HepG2 (cell line): ENCODE measurements around the gene BOLA3. TPM values are rescaled to one million over a fixed set of nuclear protein-coding genes. Genes with fewer than 3 reads are reported as not detected.
A peak's percentile ranks its signal among the peaks of the same experiment; 100 is the strongest.

ENCODE experiments used
- CCDC6 ChIP-seq: sonication (generic); formaldehyde crosslinking; IDR thresholded peaks from 2 replicates; pipeline ENCODE4 v1.8.1; 2022; ENCODE audit warnings: mild to moderate bottlenecking, missing genetic modification reagents, moderate library complexity
- HCFC1 ChIP-seq: fragments of 150-350 bp; IDR thresholded peaks from 2 replicates; pipeline ENCODE4 v1.6.1; 2014; ENCODE audit warnings: low read depth, low read length
- HNRNPH1 ChIP-seq: fragments of 200-400 bp; formaldehyde crosslinking; optimal IDR thresholded peaks from 2 replicates; pipeline ENCODE3; 2017; ENCODE audit warnings: mild to moderate bottlenecking, low read depth, low read length
- KLF15 ChIP-seq: sonication (generic); formaldehyde crosslinking; IDR thresholded peaks from 2 replicates; pipeline ENCODE4 v1.8.1; 2023; ENCODE audit warnings: borderline replicate concordance, mild to moderate bottlenecking, inconsistent platforms, missing genetic modification reagents, mixed read lengths
- NFE2L2 ChIP-seq: fragments of 150-350 bp; IDR thresholded peaks from 2 replicates; pipeline ENCODE4 v1.6.1; 2014; ENCODE audit warnings: low read length
- NRL ChIP-seq: sonication (generic); formaldehyde crosslinking; IDR thresholded peaks from 2 replicates; pipeline ENCODE4 v1.5.0; 2020; ENCODE audit warnings: missing genetic modification reagents, mild to moderate bottlenecking, moderate library complexity, borderline replicate concordance
- RARA ChIP-seq: IDR thresholded peaks from 2 replicates; pipeline ENCODE4 v1.6.1; 2016; ENCODE audit warnings: missing genetic modification reagents, missing compliant biosample characterization
- REPIN1 ChIP-seq: sonication (generic); formaldehyde crosslinking; IDR thresholded peaks from 2 replicates; pipeline ENCODE4 v1.8.0; 2022; ENCODE audit warnings: missing genetic modification reagents, low read depth, mild to moderate bottlenecking, borderline replicate concordance
- RFX3 ChIP-seq: IDR thresholded peaks from 2 replicates; pipeline ENCODE4 v1.6.1; 2016; ENCODE audit warnings: missing biosample characterization, missing genetic modification reagents
- RFXANK ChIP-seq: IDR thresholded peaks from 2 replicates; pipeline ENCODE4 v1.6.1; 2016
- SPEN ChIP-seq: sonication (generic); formaldehyde crosslinking; IDR thresholded peaks from 2 replicates; pipeline ENCODE4 v1.5.1; 2020; ENCODE audit warnings: low read depth, mild to moderate bottlenecking, missing genetic modification reagents
- SRSF1 ChIP-seq: fragments of 200-400 bp; formaldehyde crosslinking; optimal IDR thresholded peaks from 2 replicates; pipeline ENCODE3; 2017; ENCODE audit warnings: mild to moderate bottlenecking, low read depth, low read length, moderate library complexity
- STAT5B ChIP-seq: sonication (generic); formaldehyde crosslinking; IDR thresholded peaks from 2 replicates; pipeline ENCODE4 v1.4.0; 2020; ENCODE audit warnings: missing genetic modification reagents
- TCF7 ChIP-seq: sonication (generic); IDR thresholded peaks from 2 replicates; pipeline ENCODE4 v1.6.1; 2016; ENCODE audit warnings: antibody characterized with exemption, low read depth
- YY1 ChIP-seq: IDR thresholded peaks from 2 replicates; pipeline ENCODE4 v1.6.1; 2011; ENCODE audit warnings: low read length, low read depth, moderate library complexity, mild to moderate bottlenecking; ENCODE audit not compliant: insufficient read depth, insufficient replicate concordance
- ZFP82 ChIP-seq: sonication (generic); formaldehyde crosslinking; IDR thresholded peaks from 2 replicates; pipeline ENCODE4 v1.5.1; 2020; ENCODE audit warnings: mild to moderate bottlenecking, missing genetic modification reagents, borderline replicate concordance
- ZMAT3 ChIP-seq: sonication (generic); formaldehyde crosslinking; conservative IDR thresholded peaks from 2 replicates; pipeline ENCODE4 v1.7.0; 2021; ENCODE audit warnings: missing genetic modification reagents
- ZZZ3 ChIP-seq: sonication (generic); formaldehyde crosslinking; IDR thresholded peaks from 2 replicates; pipeline ENCODE4 v1.4.0; 2020; ENCODE audit warnings: missing genetic modification reagents, mild to moderate bottlenecking, borderline replicate concordance
- polyA plus RNA-seq, 8 experiments: library from polyadenylated mRNA; depleted of rRNA in 3 of 8; stranded (reverse) in 7 of 8; unstranded in 1 of 8; fragments of >200 nt; fragmentation: Illumina TruSeq in 4 of 8; extraction: Trizol in 4 of 8; gene quantifications; 2 replicates each; pipeline versions ENCODE4 v1.2.1 to v1.2.3, GENCODE V29; 2011 to 2016; ENCODE audit warnings: low read depth in 4 of 8, missing spikeins in 1 of 8, mixed read lengths in 1 of 8; ENCODE audit not compliant: insufficient read depth in 1 of 8
- total RNA-seq, 5 experiments: library from RNA; depleted of rRNA; stranded (reverse); fragments of >200 nt; fragmentation: Illumina TruSeq; extraction: Trizol; gene quantifications; 2 replicates each; pipeline ENCODE4 v1.2.3, GENCODE V29; 2016; ENCODE audit warnings: low read depth in 1 of 5
- TF ChIP-seq, protein P1 (sequence below): sonication (generic); formaldehyde crosslinking; IDR thresholded peaks from 2 replicates; pipeline ENCODE4 v1.5.0; 2020; ENCODE audit warnings: missing genetic modification reagents, mild to moderate bottlenecking, borderline replicate concordance
- TF ChIP-seq, protein P2 (sequence below): sonication (generic); formaldehyde crosslinking; IDR thresholded peaks from 2 replicates; pipeline ENCODE4 v1.8.0; 2022; ENCODE audit warnings: missing genetic modification reagents, mild to moderate bottlenecking, inconsistent platforms, borderline replicate concordance
- TF ChIP-seq, protein P3 (sequence below): sonication (generic); formaldehyde crosslinking; IDR thresholded peaks from 2 replicates; pipeline ENCODE4 v1.4.0; 2020; ENCODE audit warnings: missing genetic modification reagents, borderline replicate concordance
- TF ChIP-seq, protein P4 (sequence below): sonication (generic); formaldehyde crosslinking; IDR thresholded peaks from 2 replicates; pipeline ENCODE4 v1.4.0; 2020; ENCODE audit warnings: mild to moderate bottlenecking, missing genetic modification reagents

The BOLA3 gene
- total and polyA plus RNA-seq, 2 of the 13 experiments (the other 11 are each of a cell fraction or from before 2014, with no cell fraction given): 89.7 to 170 TPM

DNA sequence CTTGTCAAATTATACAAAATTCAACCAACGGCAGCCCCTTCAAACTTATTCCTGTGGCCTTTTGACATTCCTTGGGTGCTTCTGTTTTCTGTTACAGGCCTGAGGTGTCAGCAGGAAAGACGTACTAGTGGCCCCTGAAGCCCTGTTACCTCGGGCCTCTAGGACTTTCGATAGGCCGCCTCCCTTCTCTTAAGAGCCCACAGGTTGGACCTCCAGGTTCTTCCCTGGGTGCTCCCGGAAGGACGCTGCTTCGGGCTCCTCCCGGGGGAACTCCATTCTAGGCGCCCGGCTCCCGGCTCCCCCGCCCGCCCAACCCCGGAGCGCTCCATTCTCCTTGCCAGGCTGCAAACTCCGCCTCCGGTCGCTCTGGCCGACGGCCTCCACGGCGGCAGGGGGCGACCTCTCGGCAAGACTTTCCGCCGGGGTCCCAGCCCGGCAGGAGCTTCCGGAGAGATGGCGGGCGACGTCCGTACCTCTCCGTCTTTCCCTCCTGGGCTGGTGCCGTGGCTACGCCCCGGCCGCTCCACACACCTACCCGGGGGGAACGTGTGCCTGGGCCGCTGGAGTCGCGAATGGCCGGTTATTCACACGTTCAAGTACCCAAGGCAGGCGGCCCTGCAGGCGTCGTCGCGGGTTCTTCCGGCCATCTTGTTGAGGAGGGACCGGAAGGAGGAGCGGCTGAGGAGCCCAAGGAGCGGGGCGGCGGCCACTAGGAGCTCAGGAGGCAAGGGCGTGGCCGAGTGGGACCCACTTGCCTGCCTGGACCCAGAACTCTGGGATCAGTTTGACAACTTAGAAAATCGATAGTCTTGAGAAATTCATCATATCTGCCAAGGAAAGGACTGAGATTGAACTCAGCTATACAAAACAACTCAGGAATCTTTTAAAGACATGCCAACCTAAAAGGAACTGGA lies 27.5 kb downstream of the BOLA3 start (continued):
- peak; percentile 96 for TF ChIP-seq YY1
- TF ChIP-seq, protein P1, sequence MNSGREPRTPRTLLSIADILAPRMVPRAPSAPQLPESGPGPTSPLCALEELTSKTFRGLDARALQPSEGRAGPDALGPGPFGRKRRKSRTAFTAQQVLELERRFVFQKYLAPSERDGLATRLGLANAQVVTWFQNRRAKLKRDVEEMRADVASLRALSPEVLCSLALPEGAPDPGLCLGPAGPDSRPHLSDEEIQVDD (CRISPR knock-in tag): peak; percentile 94; the same call in 1 of the 2 replicates
- no peak for TF ChIP-seq HNRNPH1
- peak; percentile 93 for TF ChIP-seq ZMAT3 (CRISPR knock-in tag)
- peak; percentile 76; the same call in 1 of the 2 replicates for TF ChIP-seq ZZZ3 (CRISPR knock-in tag)
- TF ChIP-seq SPEN (CRISPR knock-in tag): peak; percentile 89
- no peak; the same call in 1 of the 2 replicates for TF ChIP-seq RFX3 (CRISPR knock-in tag)
- TF ChIP-seq NRL: peak; percentile 99
- TF ChIP-seq, protein P2, sequence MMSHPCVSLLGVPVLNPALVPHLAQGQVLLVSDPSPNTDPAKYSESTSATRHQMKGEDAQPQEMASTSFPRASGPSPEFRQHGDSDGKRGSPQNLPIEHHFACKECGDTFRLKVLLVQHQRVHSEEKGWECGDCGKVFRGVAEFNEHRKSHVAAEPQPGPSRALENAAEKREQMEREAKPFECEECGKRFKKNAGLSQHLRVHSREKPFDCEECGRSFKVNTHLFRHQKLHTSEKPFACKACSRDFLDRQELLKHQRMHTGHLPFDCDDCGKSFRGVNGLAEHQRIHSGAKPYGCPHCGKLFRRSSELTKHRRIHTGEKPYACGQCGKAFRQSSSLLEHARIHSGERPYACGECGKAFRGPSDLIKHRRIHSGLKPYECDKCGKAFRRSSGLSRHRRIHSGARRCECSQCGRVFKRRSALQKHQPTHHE (CRISPR knock-in tag): 0 out of 2 replicates have a peak, but pooled peaks have one; percentile 63
- TF ChIP-seq, protein P3, sequence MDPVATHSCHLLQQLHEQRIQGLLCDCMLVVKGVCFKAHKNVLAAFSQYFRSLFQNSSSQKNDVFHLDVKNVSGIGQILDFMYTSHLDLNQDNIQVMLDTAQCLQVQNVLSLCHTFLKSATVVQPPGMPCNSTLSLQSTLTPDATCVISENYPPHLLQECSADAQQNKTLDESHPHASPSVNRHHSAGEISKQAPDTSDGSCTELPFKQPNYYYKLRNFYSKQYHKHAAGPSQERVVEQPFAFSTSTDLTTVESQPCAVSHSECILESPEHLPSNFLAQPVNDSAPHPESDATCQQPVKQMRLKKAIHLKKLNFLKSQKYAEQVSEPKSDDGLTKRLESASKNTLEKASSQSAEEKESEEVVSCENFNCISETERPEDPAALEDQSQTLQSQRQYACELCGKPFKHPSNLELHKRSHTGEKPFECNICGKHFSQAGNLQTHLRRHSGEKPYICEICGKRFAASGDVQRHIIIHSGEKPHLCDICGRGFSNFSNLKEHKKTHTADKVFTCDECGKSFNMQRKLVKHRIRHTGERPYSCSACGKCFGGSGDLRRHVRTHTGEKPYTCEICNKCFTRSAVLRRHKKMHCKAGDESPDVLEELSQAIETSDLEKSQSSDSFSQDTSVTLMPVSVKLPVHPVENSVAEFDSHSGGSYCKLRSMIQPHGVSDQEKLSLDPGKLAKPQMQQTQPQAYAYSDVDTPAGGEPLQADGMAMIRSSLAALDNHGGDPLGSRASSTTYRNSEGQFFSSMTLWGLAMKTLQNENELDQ: no peak; the same call in 1 of the 2 replicates
- 0 out of 2 replicates have a peak, but pooled peaks have one; percentile 45 for TF ChIP-seq CCDC6 (CRISPR knock-in tag)
- TF ChIP-seq KLF15: 0 out of 2 replicates have a peak, but pooled peaks have one; percentile 80
- TF ChIP-seq SRSF1: peak; percentile 98
- TF ChIP-seq REPIN1 (CRISPR knock-in tag): peak; percentile 93
- no peak for TF ChIP-seq RFXANK
- peak; percentile 99; the same call in 1 of the 2 replicates for TF ChIP-seq ZFP82 (CRISPR knock-in tag)
- no peak for TF ChIP-seq NFE2L2
- peak; percentile 53 for TF ChIP-seq RARA (CRISPR knock-in tag)
- no peak for TF ChIP-seq TCF7
- peak; percentile 53; the same call in 1 of the 2 replicates for TF ChIP-seq HCFC1
- peak; percentile 87 for TF ChIP-seq STAT5B (CRISPR knock-in tag)
- TF ChIP-seq, protein P4, sequence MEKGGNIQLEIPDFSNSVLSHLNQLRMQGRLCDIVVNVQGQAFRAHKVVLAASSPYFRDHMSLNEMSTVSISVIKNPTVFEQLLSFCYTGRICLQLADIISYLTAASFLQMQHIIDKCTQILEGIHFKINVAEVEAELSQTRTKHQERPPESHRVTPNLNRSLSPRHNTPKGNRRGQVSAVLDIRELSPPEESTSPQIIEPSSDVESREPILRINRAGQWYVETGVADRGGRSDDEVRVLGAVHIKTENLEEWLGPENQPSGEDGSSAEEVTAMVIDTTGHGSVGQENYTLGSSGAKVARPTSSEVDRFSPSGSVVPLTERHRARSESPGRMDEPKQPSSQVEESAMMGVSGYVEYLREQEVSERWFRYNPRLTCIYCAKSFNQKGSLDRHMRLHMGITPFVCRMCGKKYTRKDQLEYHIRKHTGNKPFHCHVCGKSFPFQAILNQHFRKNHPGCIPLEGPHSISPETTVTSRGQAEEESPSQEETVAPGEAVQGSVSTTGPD (CRISPR knock-in tag): peak; percentile 81
